Endothelial cell of umbilical vein (primary cell): ENCODE measurements around the gene KIF26A. TPM values are rescaled to one million over a fixed set of nuclear protein-coding genes. Genes with fewer than 3 reads are reported as not detected.

ENCODE experiments used
- BruUV-seq: library from RNA; stranded (reverse); fragments of 400-500 nt; replicated peaks from 2 replicates; lab custom pipeline; 2021; lab: Mats Ljungman, UMichigan
- CTCF ChIA-PET: fragments of 300-600, 350-600 bp; sonication (Branson Sonifier 250); formaldehyde crosslinking; loops from one replicate; lab custom pipeline; 2021; ENCODE audit warnings: antibody characterized with exemption, inconsistent platforms; lab: Charles Lee
- POLR2A ChIA-PET: fragments of 300-600, 350-600 bp; sonication (Branson Sonifier 250); formaldehyde crosslinking; loops from one replicate; lab custom pipeline; 2021; ENCODE audit warnings: antibody characterized with exemption, inconsistent platforms; lab: Charles Lee
- DNase-seq: peaks from one replicate; pipeline ENCODE4 v3.0.0-alpha.2; 2011; ENCODE audit warnings: low read depth, low spot score
- FAIRE-seq: peaks from 2 replicates; lab custom pipeline; 2011; peaks lifted over from hg19 to GRCh38; lab: Jason Lieb, UNC
- H2AFZ ChIP-seq: 2 replicates; pipeline ENCODE4 v1.6.0; 2012; ENCODE audit warnings: low read depth, low read length, control low read depth, inconsistent platforms
- H3K27ac ChIP-seq: 2 replicates; pipeline ENCODE4 v1.5.1; 2011; ENCODE audit warnings: low read depth, mild to moderate bottlenecking, control low read depth, low read length, moderate library complexity; ENCODE audit not compliant: insufficient read depth
- H3K27me3 ChIP-seq, 2 experiments: 2 replicates each; pipeline versions ENCODE4 v1.6.0 to v1.6.1; 2011; ENCODE audit warnings: low read length in 2 of 2, mixed read lengths in 1 of 2; ENCODE audit not compliant: control insufficient read depth in 2 of 2, insufficient read depth in 2 of 2
- H3K36me3 ChIP-seq, 2 experiments: 2 replicates in 1 of 2; 3 replicates in 1 of 2; pipeline ENCODE4 v1.5.1; 2011; ENCODE audit warnings: low read length in 2 of 2, mild to moderate bottlenecking in 1 of 2, moderate library complexity in 1 of 2; ENCODE audit not compliant: control insufficient read depth in 2 of 2, insufficient read depth in 2 of 2; ENCODE audit errors: extremely low read depth in 1 of 2
- H3K4me1 ChIP-seq: 3 replicates; pipeline ENCODE4 v1.5.1; 2011; ENCODE audit warnings: mild to moderate bottlenecking, low read length; ENCODE audit not compliant: control insufficient read depth, insufficient read depth; ENCODE audit errors: extremely low read depth
- H3K4me2 ChIP-seq: 2 replicates; pipeline ENCODE4 v1.6.1; 2011; ENCODE audit warnings: low read length, control low read depth, mixed read lengths; ENCODE audit not compliant: insufficient read depth
- H3K4me3 ChIP-seq, 3 experiments: fragments of 200-600 bp in 1 of 3; sonication (generic), shearing (Covaris generic) in 1 of 3; replicated peaks in 1 of 3; 2 replicates each; pipeline ENCODE4 v1.5.1; 2011 to 2016; ENCODE audit warnings: control low read depth in 3 of 3, low read length in 3 of 3, mild to moderate bottlenecking in 2 of 3, inconsistent platforms in 1 of 3, low read depth in 1 of 3, moderate library complexity in 1 of 3; ENCODE audit not compliant: insufficient read depth in 1 of 3
- H3K79me2 ChIP-seq: 2 replicates; pipeline ENCODE4 v1.6.0; 2012; ENCODE audit warnings: low read length, inconsistent platforms; ENCODE audit not compliant: control insufficient read depth, insufficient read depth
- H3K9ac ChIP-seq: replicated peaks from 2 replicates; pipeline ENCODE3; 2011; ENCODE audit warnings: low read length, control low read depth; ENCODE audit not compliant: insufficient read depth; ENCODE audit errors: extremely low read depth
- H3K9me1 ChIP-seq: replicated peaks from 3 replicates; pipeline ENCODE4 v1.6.0; 2011; ENCODE audit warnings: mild to moderate bottlenecking, low read length; ENCODE audit not compliant: control insufficient read depth, insufficient read depth; ENCODE audit errors: extremely low read depth
- H3K9me3 ChIP-seq: replicated peaks from 2 replicates; pipeline ENCODE4 v1.5.1; 2012; ENCODE audit warnings: low read length, inconsistent platforms; ENCODE audit not compliant: control insufficient read depth, insufficient read depth
- H4K20me1 ChIP-seq: replicated peaks from 2 replicates; pipeline ENCODE3; 2011; ENCODE audit warnings: mild to moderate bottlenecking, low read length; ENCODE audit not compliant: control insufficient read depth, insufficient read depth; ENCODE audit errors: extremely low read depth
- EZH2 ChIP-seq: IDR thresholded peaks from 2 replicates; pipeline ENCODE4 v1.6.1; 2012; ENCODE audit warnings: borderline replicate concordance, low read depth, mild to moderate bottlenecking, moderate library complexity, low read length, inconsistent platforms; ENCODE audit not compliant: severe bottlenecking
- FOS ChIP-seq: IDR thresholded peaks from 2 replicates; pipeline ENCODE4 v1.6.1; 2011; ENCODE audit warnings: mild to moderate bottlenecking, low read length, moderate library complexity, borderline replicate concordance; ENCODE audit not compliant: insufficient read depth
- GATA2 ChIP-seq: IDR thresholded peaks from 2 replicates; pipeline ENCODE4 v1.7.0; 2011; ENCODE audit warnings: low read depth, mild to moderate bottlenecking, moderate library complexity, mixed read lengths, low read length; ENCODE audit not compliant: insufficient read length, insufficient read depth
- JUN ChIP-seq: IDR thresholded peaks from 2 replicates; pipeline ENCODE4 v1.6.1; 2011; ENCODE audit warnings: borderline replicate concordance, low read depth; ENCODE audit not compliant: insufficient read length, insufficient read depth
- MAX ChIP-seq: IDR thresholded peaks from 2 replicates; pipeline ENCODE4 v1.6.1; 2011; ENCODE audit not compliant: insufficient read depth, insufficient read length
- MYC ChIP-seq: IDR thresholded peaks from one replicate; pipeline ENCODE4 v1.6.1; 2011; ENCODE audit warnings: mild to moderate bottlenecking, low read depth, low read length
- POLR2A ChIP-seq: IDR thresholded peaks from 2 replicates; pipeline ENCODE4 v1.6.1; 2012; ENCODE audit warnings: low read depth, mild to moderate bottlenecking, control low read depth, low read length
- POLR2AphosphoS5 ChIP-seq: IDR thresholded peaks from 2 replicates; pipeline ENCODE4 v1.6.1; 2012; ENCODE audit warnings: low read depth, mild to moderate bottlenecking, control low read depth, low read length, moderate library complexity; ENCODE audit not compliant: insufficient read depth
- dilution Hi-C: fragments of 300-500 bp; cut with MboI; formaldehyde crosslinking; loops from one replicate; pipeline ENCODE4 v1.15.0; 2019; ENCODE audit warnings: low sequenced_read_pairs; ENCODE audit not compliant: extremely low pct_ligation_motif_present
- intact Hi-C: fragments of 100-400 bp; cut with micrococcal nuclease; formaldehyde crosslinking; loops from one replicate; pipeline ENCODE4 v1.10.0; 2022
- polyA plus RNA-seq, 4 experiments: library from polyadenylated mRNA; depleted of rRNA in 3 of 4; stranded (reverse) in 3 of 4; unstranded in 1 of 4; fragments of >200 nt; gene quantifications; 2 replicates each; pipeline versions ENCODE4 v1.2.1 to v1.2.3, GENCODE V29; 2011 to 2012; ENCODE audit warnings: missing spikeins in 1 of 4
- total RNA-seq: library from RNA; stranded (reverse); gene quantifications from 2 replicates; pipeline ENCODE4 v1.2.3, GENCODE V29; 2021
- TF ChIP-seq, protein P1 (sequence below), 2 donors: IDR thresholded peaks; 1 replicate in 1 of 2; 2 replicates in 1 of 2; pipeline ENCODE4 v1.5.1; 2011; ENCODE audit warnings: low read length in 2 of 2, mild to moderate bottlenecking in 2 of 2, moderate library complexity in 2 of 2, control low read depth in 1 of 2, inconsistent platforms in 1 of 2, low read depth in 1 of 2; ENCODE audit not compliant: insufficient read depth in 1 of 2; ENCODE audit errors: extremely low read depth in 1 of 2

The KIF26A gene
- total and polyA plus RNA-seq, 2 donors (not counting 3 experiments of a cell fraction or from before 2014, with no cell fraction given): 3.6 to 10.7 TPM

DNA sequence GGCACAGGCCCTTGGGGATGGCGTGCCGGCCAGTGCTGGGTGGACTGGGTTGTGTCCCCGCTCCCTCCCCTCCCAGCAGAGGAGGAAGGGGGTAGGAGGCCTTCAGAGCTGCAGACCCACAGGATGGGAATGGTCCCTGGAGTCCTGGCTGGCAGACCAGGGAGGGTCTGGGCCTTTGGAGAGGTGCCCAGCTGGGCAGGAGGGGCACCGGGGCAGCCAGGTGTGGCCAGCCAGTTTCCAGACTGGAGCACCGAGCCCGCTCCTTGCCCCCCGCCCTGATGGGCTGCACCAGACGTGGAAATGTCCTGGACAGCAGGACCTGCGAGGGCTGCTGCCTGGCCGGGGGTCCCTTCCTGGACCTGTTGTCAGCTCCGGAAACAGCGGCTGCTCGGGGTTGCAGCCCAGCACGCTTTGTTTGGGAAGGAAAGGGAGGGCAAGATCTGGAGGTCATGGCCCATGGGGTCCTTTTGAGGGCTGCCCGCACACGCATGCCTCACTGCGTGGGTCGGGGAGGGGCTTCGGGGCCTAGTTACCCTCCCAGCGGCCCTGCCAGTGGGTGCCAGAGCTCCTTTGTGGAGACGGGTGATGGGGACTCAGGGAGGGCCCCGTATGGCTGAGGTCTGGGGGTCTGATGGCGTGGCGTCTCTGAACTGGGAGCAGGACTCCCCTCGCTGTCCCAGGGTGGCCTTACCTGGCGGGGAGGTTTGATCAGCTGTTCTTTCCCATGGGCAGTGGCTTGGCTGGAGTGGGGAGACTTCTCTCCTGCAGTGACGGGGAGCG, 9.1 kb downstream of the KIF26A start:
- TF ChIP-seq MAX (no peak), GATA2 (no peak), JUN (no peak), MYC (no peak), POLR2AphosphoS5 (no peak), FOS (no peak), EZH2 (no peak), POLR2A (no peak)
- TF ChIP-seq, protein P1, sequence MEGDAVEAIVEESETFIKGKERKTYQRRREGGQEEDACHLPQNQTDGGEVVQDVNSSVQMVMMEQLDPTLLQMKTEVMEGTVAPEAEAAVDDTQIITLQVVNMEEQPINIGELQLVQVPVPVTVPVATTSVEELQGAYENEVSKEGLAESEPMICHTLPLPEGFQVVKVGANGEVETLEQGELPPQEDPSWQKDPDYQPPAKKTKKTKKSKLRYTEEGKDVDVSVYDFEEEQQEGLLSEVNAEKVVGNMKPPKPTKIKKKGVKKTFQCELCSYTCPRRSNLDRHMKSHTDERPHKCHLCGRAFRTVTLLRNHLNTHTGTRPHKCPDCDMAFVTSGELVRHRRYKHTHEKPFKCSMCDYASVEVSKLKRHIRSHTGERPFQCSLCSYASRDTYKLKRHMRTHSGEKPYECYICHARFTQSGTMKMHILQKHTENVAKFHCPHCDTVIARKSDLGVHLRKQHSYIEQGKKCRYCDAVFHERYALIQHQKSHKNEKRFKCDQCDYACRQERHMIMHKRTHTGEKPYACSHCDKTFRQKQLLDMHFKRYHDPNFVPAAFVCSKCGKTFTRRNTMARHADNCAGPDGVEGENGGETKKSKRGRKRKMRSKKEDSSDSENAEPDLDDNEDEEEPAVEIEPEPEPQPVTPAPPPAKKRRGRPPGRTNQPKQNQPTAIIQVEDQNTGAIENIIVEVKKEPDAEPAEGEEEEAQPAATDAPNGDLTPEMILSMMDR (IDR thresholded peaks at IDR 0.05; ENCODE audit: extremely low read depth in 1 of 2, insufficient read depth in 1 of 2, low read depth in 1 of 2, low read length in 2 of 2): no peak
- H2AFZ ChIP-seq: no peak overlapping the region
- H3K4me1 ChIP-seq: peaks cover 26% of the 10 kb centered on the region
- dilution Hi-C loops (no loop called here), intact Hi-C loops (loop anchor here (2.0 kb wide), 1 partner anchor 37 kb away; no protein-coding TSS in a partner anchor)
- no peak overlapping the region for H3K27ac ChIP-seq
- DNase-seq (no peak), FAIRE-seq (no peak)
- no peak overlapping the region for H3K4me2 ChIP-seq
- H3K4me3 ChIP-seq: no peak overlapping the region
- no peaks in the 10 kb centered on the region for H3K9me3 ChIP-seq
- ChIA-PET CTCF (interaction anchor here (1.2 kb wide), 1 partner anchor 10 kb away, joined by 5 read pairs; no protein-coding TSS in a partner anchor), POLR2A (no interaction called here)
- no peaks in the 10 kb centered on the region for H4K20me1 ChIP-seq
- BruUV-seq: no TSS peak
- H3K36me3 ChIP-seq: peaks cover 0 to 5% of the 10 kb centered on the region in 2 experiments
- H3K79me2 ChIP-seq: no peaks in the 10 kb centered on the region
- no peaks in the 10 kb centered on the region for H3K9me1 ChIP-seq
- H3K27me3 ChIP-seq: no peaks in the 10 kb centered on the region
- H3K9ac ChIP-seq: no peak overlapping the region
